ENCODE data around the gene CR1L. TPM values are rescaled to one million over a fixed set of nuclear protein-coding genes. Genes with fewer than 3 reads are reported as not detected.
A peak's percentile ranks its signal among the peaks of the same experiment; 100 is the strongest.
"Not testable (repeated sequence)": the region's sequence is repeated elsewhere in the genome, so short reads cannot be mapped to it uniquely, and the experiment has no call there.

CR1L gene
- total RNA-seq, 4 donors from 2014 or later, result 0.22 TPM; not detected in 3

GRCh38 chr1:207654320-207654719, 9.4 kb downstream of the CR1L start:
- no peaks in the 10 kb centered on the region for H3K36me3 ChIP-seq
- H3K27me3 ChIP-seq, result no peaks in the 10 kb centered on the region
- no peak overlapping the region for H3K27ac ChIP-seq
- H3K4me3 ChIP-seq (replicated peaks in 1 of 3), result no peak overlapping the region
- intact Hi-C loops (cut with DNase I), result no loop called here
- H3K4me1 ChIP-seq, result no peaks in the 10 kb centered on the region
- WGBS, 2 donors, result 45 to 49% methylated on average over 2 of the region's 2 CpGs
- H3K9me3 ChIP-seq, result no peaks in the 10 kb centered on the region
- no peak for TF ChIP-seq POLR2A (IDR thresholded peaks at IDR 0.05)
- peak in 3 of 6 experiments; percentile 10 to 31 (median 25) for TF ChIP-seq CTCF (IDR thresholded peaks at IDR 0.05)
- no peak for DNase-seq

GRCh38 chr1:207658408-207658807, 13.5 kb downstream of the CR1L start:
- intact Hi-C loops (cut with DNase I), result no loop called here
- WGBS, 2 donors, result 91 to 92% methylated on average over 5 to 6 of the region's 7 CpGs
- TF ChIP-seq CTCF (IDR thresholded peaks at IDR 0.05) (no peak), POLR2A (IDR thresholded peaks at IDR 0.05) (no peak)
- DNase-seq, result no peak
- H3K36me3 ChIP-seq, result no peaks in the 10 kb centered on the region
- no peak overlapping the region for H3K4me3 ChIP-seq (replicated peaks in 1 of 3)
- no peaks in the 10 kb centered on the region for H3K9me3 ChIP-seq
- H3K27ac ChIP-seq, result no peak overlapping the region
- no peaks in the 10 kb centered on the region for H3K27me3 ChIP-seq
- H3K4me1 ChIP-seq, result no peaks in the 10 kb centered on the region

GRCh38 chr1:207658904-207659485, 14.1 kb downstream of the CR1L start:
- no peaks in the 10 kb centered on the region for H3K9me3 ChIP-seq
- 78 to 97% methylated on average over 7 of the region's 9 CpGs for WGBS, 2 donors
- H3K27me3 ChIP-seq, result no peaks in the 10 kb centered on the region
- no peaks in the 10 kb centered on the region for H3K36me3 ChIP-seq
- no peaks in the 10 kb centered on the region for H3K4me1 ChIP-seq
- no peak overlapping the region for H3K4me3 ChIP-seq (replicated peaks in 1 of 3)
- no peak for DNase-seq
- intact Hi-C loops (cut with DNase I), result no loop called here
- no peak overlapping the region for H3K27ac ChIP-seq
- TF ChIP-seq CTCF (IDR thresholded peaks at IDR 0.05), result no peak
- TF ChIP-seq POLR2A (IDR thresholded peaks at IDR 0.05), result no peak

- no peaks in the 10 kb centered on the region for H3K9me3 ChIP-seq
- H3K27ac ChIP-seq, result no peak overlapping the region
- no peaks in the 10 kb centered on the region for H3K36me3 ChIP-seq
- TF ChIP-seq CTCF (IDR thresholded peaks at IDR 0.05) (no peak), POLR2A (IDR thresholded peaks at IDR 0.05) (no peak)
- no peak overlapping the region for H3K4me3 ChIP-seq (replicated peaks in 1 of 3)
- no peaks in the 10 kb centered on the region for H3K27me3 ChIP-seq
- WGBS, 2 donors, result 60 to 78% methylated on average over 7 to 9 of the region's 10 CpGs
- DNase-seq, result peak in 1 of 2 donors; percentile 15
- intact Hi-C loops (cut with DNase I), result no loop called here
- no peaks in the 10 kb centered on the region for H3K4me1 ChIP-seq
Measured at GRCh38 chr1:207659545-207660153, 14.7 kb downstream of the CR1L start.

- H3K4me1 ChIP-seq; H3K36me3 ChIP-seq; H3K9me3 ChIP-seq; intact Hi-C loops (cut with DNase I); H3K27ac ChIP-seq; DNase-seq; H3K27me3 ChIP-seq; H3K4me3 ChIP-seq (replicated peaks in 1 of 3): not testable (repeated sequence)
- 81 to 100% methylated on average over 2 of the region's 2 CpGs for WGBS, 2 donors
Measured at GRCh38 chr1:207661420-207661819, 16.5 kb downstream of the CR1L start.
